Measurements from ENCODE around the gene IYD.
"Not testable (repeated sequence)": the region's sequence is repeated elsewhere in the genome, so short reads cannot be mapped to it uniquely, and the experiment has no call there.

The IYD gene

DNA sequence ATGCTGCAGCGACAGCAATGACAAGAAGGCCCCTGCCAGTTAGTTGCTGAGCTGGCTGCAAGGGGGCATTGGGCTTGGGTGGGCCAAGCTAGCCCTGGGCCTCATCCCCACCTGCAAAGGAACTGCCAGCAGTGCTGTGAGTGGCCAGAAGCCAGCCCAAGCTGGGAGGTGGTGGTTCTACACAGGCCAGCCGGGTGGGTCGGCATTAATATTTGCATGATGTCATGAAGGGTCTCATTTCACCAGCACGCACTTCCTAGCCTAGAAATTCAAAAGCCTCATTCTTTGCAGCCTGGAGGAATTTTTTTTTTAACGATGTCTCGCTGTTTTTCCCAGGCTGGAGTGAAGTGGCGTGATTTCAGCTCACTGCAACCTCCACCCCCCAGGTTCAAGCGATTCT lies 62.0 kb downstream of the IYD start:
- no peak for DNase-seq (ENCODE audit: low spot score)

GRCh38 chr6:150435360-150435759 lies 66.5 kb downstream of the IYD start:
- no peak for DNase-seq (ENCODE audit: low spot score)

GRCh38 chr6:150435832-150436231 lies 67.0 kb downstream of the IYD start:
- DNase-seq (ENCODE audit: low spot score), result no peak

GRCh38 chr6:150439373-150439772 lies 70.6 kb downstream of the IYD start:
- DNase-seq (ENCODE audit: low spot score), result no peak

GRCh38 chr6:150443621-150444020 lies 74.8 kb downstream of the IYD start:
- no peak for DNase-seq (ENCODE audit: low spot score)

DNA sequence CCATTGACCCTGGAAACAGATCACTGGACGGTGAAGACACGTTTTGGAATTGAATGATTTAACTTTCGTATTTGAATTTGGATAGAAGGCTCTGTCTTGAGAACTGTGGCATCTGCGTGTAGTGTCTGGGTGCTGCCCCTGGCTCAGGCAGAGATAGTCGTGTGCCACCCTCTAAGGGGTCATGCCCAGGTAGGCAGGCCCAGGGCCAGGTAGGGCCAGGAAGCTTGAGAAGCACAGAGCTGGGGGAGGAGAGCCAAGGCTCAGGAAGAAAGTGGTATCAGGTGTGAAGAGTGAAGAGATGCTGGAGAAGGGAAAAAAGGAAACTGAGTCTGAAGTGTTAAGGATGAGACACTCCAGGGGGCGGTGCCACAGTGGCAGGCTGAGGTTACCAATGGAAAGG lies 75.5 kb downstream of the IYD start:
- no peak for DNase-seq (ENCODE audit: low spot score)

DNA sequence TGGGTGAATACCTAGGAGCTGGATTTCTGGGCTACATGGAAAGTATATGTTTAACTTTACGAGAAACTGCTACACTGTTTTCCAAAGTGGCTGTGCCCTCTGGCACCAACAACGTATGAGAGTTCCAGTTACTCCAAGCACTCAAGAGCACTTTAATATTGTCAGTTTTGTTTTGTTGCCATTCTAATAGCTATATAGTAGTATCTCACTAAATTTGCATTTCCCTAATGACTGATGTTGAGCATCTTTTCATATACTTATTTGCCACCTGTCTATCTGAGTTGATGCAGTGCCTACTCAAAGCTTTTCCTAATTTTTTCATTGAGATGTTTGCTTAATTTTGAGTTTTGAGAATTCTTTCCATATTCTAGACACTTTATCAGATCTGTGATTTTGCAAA lies 76.7 kb downstream of the IYD start:
- DNase-seq (ENCODE audit: low spot score), result no peak

GRCh38 chr6:150448221-150448620 lies 79.4 kb downstream of the IYD start:
- no peak for DNase-seq (ENCODE audit: low spot score)

GRCh38 chr6:150449055-150449454 lies 80.2 kb downstream of the IYD start:
- not testable (repeated sequence) for DNase-seq (ENCODE audit: low spot score)

DNA sequence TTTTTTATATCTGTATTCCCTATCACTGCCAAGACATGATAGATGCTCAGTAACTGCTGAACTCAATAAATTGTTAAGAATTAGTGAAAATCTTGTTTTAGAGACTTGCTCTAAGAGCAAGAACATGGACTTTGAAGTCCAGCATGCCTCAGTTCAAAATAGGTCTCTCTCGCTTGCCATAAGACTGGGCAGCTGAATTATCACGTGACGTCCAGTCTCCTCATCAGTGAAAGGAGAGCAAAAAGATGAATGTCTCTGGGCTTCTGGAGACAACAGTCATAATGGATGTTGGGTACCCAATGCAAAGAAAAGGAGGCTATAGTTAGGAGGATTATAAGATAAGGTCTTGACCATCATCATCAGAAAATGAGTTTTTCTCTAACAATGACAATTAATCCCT lies 82.1 kb downstream of the IYD start:
- no peak for DNase-seq (ENCODE audit: low spot score)

GRCh38 chr6:150451807-150452427 lies 83.1 kb downstream of the IYD start:
- DNase-seq (ENCODE audit: low spot score), result no peak

GRCh38 chr6:150452428-150453243 lies 83.8 kb downstream of the IYD start:
- no peak for DNase-seq (ENCODE audit: low spot score)

DNA sequence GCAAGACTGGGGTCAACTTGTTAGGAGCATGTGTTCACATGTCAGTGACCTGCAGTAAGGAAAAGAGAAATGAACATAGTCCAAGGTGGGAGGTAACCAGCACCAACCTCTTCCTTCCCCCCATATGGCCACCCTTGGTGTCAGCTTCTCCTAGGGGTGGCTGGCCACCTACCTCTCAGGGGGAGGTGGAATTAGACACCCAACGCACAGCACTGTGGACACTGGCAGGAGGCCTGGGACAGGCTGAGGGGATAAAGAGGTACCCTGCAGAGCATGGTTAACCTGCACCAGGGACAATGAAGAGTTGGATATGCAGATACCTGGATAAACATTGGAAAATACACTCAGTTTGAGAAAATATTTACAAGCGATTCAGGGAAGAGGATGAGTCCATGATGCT lies 84.5 kb downstream of the IYD start:
- no peak for DNase-seq (ENCODE audit: low spot score)
